Activated CD4-positive, CD25-positive, alpha-beta regulatory T cell treated with anti-CD3 and anti-CD28 coated beads, Interleukin-2, amount 50 U/mL, for 16 hours (primary cell): Measurements from ENCODE around the gene GINS2.

ENCODE experiments used
- DNase-seq: peaks from one replicate; pipeline ENCODE4 v3.0.0-alpha.2; 2020; ENCODE audit warnings: low read depth, low spot score

GINS2 gene

GRCh38 chr16:85667841-85668413, 20.8 kb downstream of the GINS2 start:
- no peak for DNase-seq

GRCh38 chr16:85667261-85667660, 21.5 kb downstream of the GINS2 start:
- DNase-seq, result no peak

GRCh38 chr16:85665929-85666328, 22.8 kb downstream of the GINS2 start:
- DNase-seq, result no peak

- no peak for DNase-seq
These were observed 23.4 kb downstream of the GINS2 start for GRCh38 chr16:85665373-85665740.

- no peak for DNase-seq
These were observed 24.0 kb downstream of the GINS2 start for GRCh38 chr16:85664580-85665372.

- DNase-seq, result no peak
These were observed 24.8 kb downstream of the GINS2 start for GRCh38 chr16:85663891-85664321.

GRCh38 chr16:85662976-85663830, 25.6 kb downstream of the GINS2 start:
- DNase-seq, result no peak

- no peak for DNase-seq
These were observed 26.3 kb downstream of the GINS2 start for GRCh38 chr16:85662482-85662812.

GRCh38 chr16:85661740-85662481, 26.8 kb downstream of the GINS2 start:
- no peak for DNase-seq

- DNase-seq, result no peak
These were observed 27.7 kb downstream of the GINS2 start for GRCh38 chr16:85660843-85661739.

GRCh38 chr16:85659805-85660511, 28.8 kb downstream of the GINS2 start:
- DNase-seq, result peak; percentile 33

- no peak for DNase-seq
These were observed 29.4 kb downstream of the GINS2 start for GRCh38 chr16:85659336-85659735.

- DNase-seq, result no peak
These were observed 30.0 kb downstream of the GINS2 start for GRCh38 chr16:85658504-85659326.

- DNase-seq, result no peak
These were observed 30.8 kb downstream of the GINS2 start for GRCh38 chr16:85657996-85658395.

- DNase-seq, result no peak
These were observed 31.5 kb downstream of the GINS2 start for GRCh38 chr16:85657267-85657650.

GRCh38 chr16:85656351-85657266, 32.1 kb downstream of the GINS2 start:
- DNase-seq, result no peak

GRCh38 chr16:85655216-85656129, 33.3 kb downstream of the GINS2 start:
- no peak for DNase-seq
